Kidney capillary endothelial cell (primary cell): ENCODE measurements around the gene LGR5.

ENCODE experiments used
- DNase-seq: peaks from one replicate; pipeline ENCODE4 v3.0.0-alpha.2; 2018; ENCODE audit warnings: low spot score

The LGR5 gene, protein sequence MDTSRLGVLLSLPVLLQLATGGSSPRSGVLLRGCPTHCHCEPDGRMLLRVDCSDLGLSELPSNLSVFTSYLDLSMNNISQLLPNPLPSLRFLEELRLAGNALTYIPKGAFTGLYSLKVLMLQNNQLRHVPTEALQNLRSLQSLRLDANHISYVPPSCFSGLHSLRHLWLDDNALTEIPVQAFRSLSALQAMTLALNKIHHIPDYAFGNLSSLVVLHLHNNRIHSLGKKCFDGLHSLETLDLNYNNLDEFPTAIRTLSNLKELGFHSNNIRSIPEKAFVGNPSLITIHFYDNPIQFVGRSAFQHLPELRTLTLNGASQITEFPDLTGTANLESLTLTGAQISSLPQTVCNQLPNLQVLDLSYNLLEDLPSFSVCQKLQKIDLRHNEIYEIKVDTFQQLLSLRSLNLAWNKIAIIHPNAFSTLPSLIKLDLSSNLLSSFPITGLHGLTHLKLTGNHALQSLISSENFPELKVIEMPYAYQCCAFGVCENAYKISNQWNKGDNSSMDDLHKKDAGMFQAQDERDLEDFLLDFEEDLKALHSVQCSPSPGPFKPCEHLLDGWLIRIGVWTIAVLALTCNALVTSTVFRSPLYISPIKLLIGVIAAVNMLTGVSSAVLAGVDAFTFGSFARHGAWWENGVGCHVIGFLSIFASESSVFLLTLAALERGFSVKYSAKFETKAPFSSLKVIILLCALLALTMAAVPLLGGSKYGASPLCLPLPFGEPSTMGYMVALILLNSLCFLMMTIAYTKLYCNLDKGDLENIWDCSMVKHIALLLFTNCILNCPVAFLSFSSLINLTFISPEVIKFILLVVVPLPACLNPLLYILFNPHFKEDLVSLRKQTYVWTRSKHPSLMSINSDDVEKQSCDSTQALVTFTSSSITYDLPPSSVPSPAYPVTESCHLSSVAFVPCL

DNA sequence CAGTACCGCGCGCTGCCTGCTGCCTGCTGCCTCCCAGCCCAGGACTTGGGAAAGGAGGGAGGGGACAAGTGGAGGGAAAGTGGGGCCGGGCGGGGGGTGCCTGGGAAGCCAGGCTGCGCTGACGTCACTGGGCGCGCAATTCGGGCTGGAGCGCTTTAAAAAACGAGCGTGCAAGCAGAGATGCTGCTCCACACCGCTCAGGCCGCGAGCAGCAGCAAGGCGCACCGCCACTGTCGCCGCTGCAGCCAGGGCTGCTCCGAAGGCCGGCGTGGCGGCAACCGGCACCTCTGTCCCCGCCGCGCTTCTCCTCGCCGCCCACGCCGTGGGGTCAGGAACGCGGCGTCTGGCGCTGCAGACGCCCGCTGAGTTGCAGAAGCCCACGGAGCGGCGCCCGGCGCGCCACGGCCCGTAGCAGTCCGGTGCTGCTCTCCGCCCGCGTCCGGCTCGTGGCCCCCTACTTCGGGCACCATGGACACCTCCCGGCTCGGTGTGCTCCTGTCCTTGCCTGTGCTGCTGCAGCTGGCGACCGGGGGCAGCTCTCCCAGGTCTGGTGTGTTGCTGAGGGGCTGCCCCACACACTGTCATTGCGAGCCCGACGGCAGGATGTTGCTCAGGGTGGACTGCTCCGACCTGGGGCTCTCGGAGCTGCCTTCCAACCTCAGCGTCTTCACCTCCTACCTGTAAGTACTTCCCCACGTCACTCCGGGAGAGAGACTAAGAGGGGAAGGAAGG lies at the start of gene LGR5:
Gene LGR5 (plus strand): TSS at position 186 of the 732 bp plus-strand sequence. CDS start 283 bp downstream, at position 469.
- no peak for DNase-seq

DNA sequence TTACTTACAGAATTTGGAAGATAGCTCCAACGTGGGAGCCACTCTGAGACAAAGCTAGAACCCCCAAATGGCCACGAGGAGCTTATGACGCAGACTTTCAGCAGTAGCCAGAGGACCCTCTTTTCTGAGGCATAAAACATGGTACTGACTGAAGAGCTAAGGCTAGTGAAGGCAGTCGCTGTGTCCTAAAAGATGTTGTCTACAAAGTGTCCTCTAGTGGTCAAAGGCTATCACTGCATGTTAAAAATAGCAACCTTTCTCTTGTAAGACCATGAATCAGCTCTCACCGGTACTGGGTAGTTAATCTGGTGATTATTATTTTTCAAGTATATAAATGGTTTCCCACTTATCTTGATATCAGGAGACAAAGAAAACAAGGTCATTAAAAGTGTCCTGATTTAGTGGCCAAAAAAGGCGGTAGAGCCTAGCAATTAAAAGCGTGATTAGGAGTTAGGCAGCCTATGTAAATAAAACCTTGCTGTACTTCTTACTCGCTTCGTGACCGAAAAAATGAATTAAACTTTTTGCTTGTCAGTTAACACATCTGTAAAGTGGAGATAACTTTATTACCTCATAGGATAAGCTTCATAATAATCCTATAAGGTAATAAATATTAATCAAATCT lies 47.0 kb upstream of the LGR5 start:
- DNase-seq: peak; percentile 66

DNA sequence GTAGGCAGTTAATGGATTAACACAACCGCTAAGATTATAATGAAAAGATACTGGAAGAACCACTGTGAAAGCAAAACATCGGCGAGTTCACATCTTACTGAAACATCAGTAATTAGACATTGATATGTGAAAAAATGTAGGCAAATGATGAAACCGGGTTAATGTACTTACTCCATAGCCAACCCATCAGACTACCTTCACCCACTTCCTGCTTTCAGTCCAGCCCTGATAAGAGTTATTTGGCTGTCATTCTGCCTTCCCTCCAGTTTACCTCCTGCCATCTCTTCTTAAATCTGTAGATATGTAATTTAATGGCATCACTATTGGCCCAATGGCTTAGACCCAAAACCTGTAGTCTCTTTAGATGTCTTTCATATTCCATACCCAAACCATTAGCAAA lies 46.0 kb upstream of the LGR5 start:
- no peak for DNase-seq

DNA sequence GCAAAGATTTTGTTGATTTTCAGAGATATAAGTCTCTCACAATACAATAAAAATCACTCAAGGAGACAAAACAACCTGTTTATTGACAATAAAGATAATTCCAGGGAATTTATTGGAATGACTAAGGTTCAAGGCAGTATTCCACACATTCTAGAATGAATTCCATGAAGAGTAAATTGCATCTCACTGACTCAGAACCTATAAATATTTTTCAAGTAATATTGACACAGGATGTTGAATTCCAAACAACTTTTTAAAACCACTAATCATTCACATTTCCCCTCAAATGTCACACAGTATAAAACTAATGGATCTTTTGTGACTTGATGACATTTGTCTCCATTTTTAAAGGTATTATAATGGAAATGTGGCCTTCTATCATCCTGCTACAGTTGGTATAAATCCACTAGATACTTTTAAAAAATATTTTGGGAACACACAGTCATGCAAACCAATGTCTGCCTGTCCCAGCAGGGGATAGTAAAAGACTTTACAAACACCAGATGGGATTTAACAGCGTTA lies 42.1 kb upstream of the LGR5 start:
- peak; percentile 46 for DNase-seq

DNA sequence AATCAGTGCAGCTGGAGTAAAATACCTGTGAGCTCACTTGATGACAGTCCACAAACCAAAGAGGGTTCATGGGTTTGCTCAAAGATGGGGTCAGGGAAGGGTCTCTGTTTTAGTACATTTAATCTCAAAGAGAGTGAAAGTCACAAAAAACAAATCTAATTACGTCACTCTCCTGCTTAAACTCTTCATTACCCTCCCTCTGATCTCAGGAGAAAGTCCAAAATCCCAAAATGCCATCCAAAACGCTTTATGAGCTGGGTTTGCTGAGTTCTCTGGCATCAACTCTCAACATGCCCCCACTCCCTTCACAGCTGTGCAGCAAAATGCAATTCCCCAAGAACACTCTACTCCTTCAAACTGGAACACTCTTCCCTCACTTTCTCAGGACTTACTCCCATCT lies 40.4 kb upstream of the LGR5 start:
- no peak for DNase-seq

DNA sequence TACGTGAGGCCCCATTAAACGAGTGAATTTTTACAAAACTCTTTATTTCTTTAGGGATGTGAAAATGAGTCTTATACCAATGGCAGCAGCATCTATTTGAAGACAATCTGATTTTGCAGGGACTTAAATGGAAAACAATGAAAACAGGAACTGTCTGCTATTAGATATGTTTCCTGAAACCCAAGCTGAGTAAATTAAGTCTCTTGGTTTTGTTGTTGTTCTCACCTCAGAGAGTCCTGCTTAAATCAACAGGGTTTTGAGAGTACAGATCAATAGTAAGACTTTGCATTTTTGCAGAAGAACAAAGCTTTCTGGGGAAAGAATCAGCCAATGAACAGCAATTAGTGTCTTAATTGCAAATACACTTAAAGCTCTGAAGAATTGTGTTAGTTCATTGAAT lies 39.1 kb upstream of the LGR5 start:
- no peak for DNase-seq

DNA sequence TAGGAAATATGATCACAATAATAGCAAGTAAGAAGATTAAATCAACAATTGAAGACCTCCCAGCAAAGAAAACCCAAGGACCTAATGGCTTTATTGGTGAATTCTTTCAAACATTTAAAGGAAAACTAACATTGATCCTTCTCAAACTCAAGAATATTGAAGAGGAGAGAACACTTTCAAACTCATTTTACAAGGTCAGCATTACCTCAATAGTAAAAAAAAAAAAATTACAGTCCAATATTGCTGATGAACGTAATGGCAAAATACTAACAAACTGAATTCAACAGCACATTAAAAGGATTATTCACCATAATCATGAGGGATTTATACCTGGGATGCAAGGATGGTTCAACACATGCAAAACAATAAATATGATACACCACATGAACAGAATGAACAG lies 33.7 kb upstream of the LGR5 start:
- DNase-seq: no peak

DNA sequence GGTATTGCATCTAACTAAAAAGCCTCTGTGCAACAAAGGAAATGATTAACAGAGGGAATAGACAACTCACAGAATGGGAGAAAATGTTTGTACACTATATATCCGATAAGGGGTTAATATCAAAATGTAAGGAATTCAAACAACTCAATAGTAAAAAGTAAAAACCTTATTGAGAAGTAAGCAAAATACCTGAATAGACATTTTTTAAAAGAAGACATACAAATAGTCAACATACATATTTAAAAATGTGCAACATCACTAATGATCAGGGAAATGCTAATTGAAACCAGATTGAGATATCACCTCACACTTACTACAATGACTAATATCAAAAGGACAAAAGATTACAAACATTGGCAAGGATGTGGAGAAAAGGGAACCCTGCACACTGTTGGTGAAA lies 31.9 kb upstream of the LGR5 start:
- DNase-seq: no peak

DNA sequence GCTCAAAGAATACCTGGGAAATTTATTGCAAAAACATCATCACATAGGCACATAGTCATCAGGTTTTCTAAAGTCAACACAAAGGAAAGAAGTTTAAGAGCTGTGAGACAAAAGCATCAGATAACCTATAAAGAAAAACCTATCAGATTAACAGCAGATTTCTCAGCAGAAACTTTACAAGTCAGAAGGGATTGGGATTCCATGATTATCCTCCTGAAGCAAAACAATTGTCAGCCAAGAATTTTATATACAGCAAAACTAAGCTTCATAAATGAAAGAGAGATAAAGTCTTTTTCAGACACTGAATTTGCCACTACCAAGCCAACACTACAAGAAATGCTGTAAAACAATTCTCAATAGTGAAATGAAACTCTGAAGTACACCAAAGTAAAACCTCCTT lies 28.8 kb upstream of the LGR5 start:
- DNase-seq: no peak

DNA sequence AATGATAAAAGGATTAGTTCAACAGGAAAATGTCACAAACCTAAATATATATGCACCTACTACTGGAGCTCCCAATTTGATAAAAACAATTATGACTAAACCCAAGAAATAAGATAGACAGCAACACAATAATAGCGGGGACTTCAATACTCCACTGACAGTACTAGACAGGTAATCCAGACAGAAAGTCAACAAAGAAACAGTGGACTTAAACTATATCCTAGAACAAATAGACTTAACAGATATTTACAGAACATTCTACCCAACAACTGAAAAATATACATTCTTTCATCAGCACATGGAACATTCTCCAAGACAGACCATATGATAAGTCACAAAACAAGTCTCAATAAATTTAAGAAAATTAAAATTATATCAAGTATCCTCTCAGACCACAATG lies 28.0 kb upstream of the LGR5 start:
- no peak for DNase-seq

DNA sequence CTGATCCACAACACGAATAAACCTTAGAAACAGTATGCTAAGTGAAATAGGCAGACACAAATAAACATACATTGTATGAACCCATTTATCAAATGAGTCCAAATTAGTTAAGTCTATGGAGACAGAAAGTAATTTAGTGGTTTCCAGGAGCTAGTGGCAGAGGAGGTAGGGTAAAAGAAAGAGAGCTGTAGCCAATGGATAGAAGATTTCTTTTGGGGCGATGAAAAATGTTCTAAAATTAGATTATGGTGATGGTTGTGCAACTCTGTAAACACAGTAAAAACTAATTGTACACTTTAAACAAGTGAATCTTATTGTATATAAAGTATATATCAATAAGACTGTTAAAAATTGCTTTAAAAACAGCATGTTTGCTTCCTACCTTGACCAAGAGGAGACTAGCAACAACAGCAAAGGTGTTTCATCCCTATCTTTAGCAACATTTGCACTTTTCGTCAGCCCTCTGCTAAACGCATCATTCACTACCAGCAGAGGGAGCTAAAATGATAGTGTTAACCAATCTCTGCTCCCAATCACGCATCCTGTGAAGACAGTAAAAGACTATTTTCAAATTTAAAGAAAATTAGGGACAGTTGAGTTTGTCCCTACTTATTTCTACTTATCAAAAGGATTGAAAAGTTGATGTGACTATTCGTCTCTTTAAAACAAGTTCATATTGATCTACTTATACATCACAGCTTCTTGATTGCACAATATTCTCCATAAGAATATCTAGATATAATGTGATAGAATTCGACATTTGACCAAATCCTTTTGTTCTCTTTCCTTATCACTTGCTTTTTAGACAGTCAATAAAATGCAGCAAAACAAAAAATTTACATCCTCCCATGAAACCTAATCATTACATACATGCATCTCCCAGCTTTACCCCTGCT lies 24.0 kb upstream of the LGR5 start:
- DNase-seq: peak; percentile 38

DNA sequence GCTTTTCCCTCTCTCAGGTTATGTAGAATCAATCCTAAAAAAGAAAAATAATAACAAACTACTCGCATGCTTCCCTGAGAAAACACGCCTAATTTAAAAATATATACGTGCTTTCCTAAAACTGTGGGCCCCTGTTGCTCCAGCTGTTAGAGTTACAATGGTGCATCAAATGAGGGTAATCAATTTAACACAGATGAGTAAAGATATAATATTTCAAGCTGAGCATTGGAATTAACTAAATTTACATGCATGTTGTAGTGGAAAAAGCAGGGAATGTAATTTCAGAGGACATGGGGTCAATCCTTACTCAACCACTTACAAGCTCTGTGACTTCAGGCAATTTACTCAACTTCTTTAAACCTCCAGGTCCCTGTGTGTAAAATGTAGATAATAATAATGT lies 22.4 kb upstream of the LGR5 start:
- DNase-seq: no peak

DNA sequence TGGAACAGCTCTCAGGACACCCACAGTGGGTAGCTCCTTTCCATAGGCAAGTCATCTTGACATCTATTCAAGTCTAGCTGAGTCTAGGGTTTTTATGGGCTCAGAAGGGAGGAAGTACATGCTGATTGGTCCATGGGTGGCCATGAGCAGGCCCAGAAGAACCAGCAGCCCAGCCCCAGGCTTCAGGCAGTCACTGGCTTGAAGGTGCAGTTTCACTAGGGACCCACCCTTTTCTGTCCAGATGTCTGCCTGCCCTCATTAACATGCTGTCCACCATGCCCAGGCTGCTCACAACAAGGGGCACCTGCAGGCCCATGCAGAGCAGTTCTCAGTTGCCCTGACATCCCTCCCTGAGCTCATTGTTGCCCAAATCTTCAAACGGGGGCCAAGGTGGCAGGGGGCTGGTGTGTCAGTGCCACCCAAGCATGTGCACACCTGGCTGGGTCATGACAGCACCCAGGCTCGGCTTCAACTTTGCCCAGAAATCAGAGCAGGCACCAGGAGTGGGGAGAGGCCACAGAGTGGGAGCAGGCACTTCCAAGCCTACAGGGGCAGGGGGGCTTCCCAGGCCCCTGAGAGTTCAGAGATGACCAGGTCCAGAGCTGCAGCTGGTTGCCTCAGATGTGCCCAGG lies 18.7 kb upstream of the LGR5 start:
- no peak for DNase-seq

DNA sequence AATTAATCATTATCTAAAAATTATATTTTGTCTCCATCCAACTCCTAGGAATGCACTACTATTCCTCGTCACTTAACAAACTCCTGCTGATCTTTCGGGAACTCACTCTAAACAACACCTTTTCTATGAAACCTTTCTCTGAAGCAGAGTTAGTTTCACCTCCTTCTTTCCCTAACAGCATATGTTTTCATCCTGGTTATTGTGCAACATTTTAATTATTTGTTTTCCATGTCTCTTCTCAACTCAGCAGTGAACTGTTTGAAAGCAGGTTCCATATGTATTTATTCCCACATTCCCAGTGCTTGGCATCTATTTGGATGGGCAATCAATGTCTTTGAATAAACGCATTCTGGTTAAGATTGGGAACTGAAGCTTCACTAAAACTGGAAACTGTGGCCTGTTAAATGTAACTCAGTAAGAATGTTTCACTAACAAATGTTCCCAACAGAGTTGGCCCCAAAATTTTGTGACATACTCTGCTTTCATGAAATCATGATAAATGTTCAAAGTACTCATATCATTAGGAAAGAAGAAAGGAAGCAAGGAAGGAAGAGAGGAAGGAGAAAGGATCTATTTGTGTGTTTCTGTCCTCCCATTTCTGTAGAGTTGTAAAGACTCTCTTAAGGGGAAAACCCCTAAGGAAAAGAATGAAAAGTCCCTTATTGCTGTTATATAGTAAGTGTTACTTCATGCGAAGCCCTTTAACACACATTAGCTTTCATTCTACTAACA lies 13.9 kb upstream of the LGR5 start:
- DNase-seq: no peak

DNA sequence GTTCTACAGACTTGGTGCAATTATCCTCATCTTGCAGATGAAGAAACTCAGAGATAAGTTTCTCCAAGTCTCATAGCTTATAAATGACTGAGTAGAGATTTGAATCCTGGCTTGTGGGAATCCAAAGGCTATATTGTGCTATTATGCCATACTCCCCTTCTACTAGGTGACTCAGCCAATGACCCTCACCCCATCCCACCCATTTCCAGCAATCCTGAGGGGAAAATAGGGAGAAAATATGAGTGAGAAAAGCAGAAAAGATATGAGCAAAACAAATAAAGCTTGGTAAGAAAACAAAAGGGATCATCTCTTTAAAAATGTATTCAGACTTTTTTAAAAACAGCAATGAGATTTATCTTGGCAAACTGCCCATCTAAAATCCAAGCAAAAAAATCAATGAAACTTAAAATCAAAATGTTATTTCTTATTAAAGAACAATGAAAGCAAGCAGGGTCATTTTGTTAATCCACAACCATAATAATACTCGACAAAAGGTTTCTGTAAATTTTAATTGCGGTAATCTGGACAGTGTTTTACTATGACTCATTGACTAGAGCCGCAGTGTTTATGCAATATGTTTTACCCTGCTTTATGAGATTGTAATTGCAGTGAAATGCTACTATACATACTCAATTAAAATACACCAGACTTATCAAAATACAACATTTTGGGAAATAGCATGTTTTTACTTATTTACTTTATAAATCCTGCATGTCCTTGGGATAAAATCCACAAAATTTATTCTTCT lies 13.1 kb upstream of the LGR5 start:
- DNase-seq: no peak

DNA sequence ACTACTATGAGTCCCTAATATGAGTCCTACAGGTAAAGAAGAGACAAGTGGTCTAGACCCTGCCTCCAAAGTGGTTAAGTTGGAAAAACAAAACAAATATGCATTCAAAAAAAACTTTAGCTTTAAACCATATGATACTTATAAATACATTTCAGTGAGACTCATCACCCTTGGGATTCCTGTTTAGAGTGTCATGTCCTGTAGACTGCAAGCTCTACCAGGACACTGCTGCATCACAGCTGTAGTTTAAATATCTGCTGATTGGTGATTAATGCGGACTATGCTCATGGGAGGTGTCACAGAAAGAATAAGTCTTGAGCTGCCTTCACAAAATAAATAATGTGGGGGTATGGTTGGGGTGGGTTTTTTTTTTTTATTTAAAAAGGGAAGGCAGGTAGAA lies 8.8 kb upstream of the LGR5 start:
- DNase-seq: no peak

DNA sequence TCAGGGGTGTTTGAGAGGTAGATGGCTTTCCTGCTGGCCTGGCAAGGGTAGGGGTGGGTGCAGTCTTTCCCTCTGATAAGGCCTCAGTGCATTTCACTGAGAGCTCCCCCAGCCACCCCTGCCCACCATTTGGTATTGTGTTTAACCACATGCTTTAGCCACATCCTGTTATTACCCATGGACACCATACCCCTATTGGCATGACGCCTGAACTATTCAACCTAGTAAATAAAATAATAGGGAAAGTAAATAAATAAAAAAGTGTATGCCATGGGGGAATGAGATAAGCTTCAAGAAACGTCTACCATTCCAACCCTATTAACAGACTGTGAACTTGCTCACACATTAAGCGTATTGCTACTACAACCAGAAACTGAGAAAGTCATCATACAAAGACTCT lies 7.6 kb upstream of the LGR5 start:
- DNase-seq: no peak

DNA sequence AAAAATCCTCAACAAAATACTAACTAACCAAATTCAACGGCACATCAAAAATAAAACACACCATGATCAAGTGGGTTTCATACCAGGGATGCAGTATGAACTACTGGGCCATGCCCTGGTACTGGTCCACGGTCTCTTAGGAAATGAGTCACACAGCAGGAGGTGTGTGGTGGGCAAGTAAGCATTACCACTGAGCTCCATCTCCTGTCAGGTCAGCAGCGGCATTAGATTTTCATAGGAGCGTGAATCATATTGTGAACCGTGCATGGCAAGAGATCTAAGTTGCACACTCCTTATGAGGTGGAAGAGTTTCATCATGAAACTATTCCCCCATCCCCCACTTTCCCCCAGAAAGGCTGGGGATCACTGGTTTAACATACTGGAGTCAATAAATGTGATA lies 6.7 kb upstream of the LGR5 start:
- no peak for DNase-seq

DNA sequence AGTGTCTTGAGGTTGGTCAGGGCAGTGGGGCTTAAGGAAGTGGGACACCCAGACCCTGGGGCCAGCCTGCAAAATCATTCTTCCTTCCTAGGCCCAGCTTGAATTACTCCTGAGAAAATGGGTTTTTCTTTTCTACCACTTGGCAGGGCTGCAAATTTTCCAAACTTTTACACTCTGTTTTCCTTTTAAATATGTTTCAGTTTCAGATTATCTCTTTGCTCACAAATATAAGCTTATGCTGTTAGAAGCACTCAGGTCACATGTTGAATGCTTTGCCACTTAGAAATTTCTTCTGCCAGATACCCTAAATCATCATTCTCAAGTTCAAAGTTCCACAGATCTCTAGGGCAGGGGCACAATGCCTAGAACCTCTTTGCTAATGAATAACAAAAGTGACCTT lies 2.9 kb upstream of the LGR5 start:
- DNase-seq: no peak
